DND-41 (cell line): ENCODE results near the gene ANO2.

Experiments
- ATAC-seq: fragments of 200-7000 bp; cut with Tn5 transposase; 3 replicates; pipeline ENCODE4 v1.9.1; 2021; ENCODE audit warnings: low read depth; ENCODE audit not compliant: insufficient read depth
- DNase-seq: peaks from one replicate; pipeline ENCODE4 v3.0.0-alpha.2; 2020
- H2AFZ ChIP-seq: 2 replicates; pipeline ENCODE4 v1.6.0; 2012; ENCODE audit warnings: low read depth, low read length
- H3K27ac ChIP-seq: 2 replicates; pipeline ENCODE4 v1.5.1; 2012; ENCODE audit warnings: low read length, inconsistent platforms
- H3K27me3 ChIP-seq: fragments of 200-600 bp; sonication (generic); 2 replicates; pipeline ENCODE4 v1.6.0; 2012; ENCODE audit warnings: low read length, mild to moderate bottlenecking, inconsistent platforms; ENCODE audit not compliant: insufficient read depth, poor library complexity
- H3K36me3 ChIP-seq: 2 replicates; pipeline ENCODE4 v1.5.1; 2012; ENCODE audit warnings: low read length, inconsistent platforms; ENCODE audit not compliant: insufficient read depth
- H3K4me1 ChIP-seq: 2 replicates; pipeline ENCODE4 v1.5.1; 2012; ENCODE audit warnings: mild to moderate bottlenecking, low read length; ENCODE audit not compliant: insufficient read depth
- H3K4me2 ChIP-seq: 2 replicates; pipeline ENCODE4 v1.6.0; 2012; ENCODE audit warnings: mild to moderate bottlenecking, moderate library complexity, low read length, inconsistent platforms; ENCODE audit not compliant: insufficient read depth
- H3K4me3 ChIP-seq, 2 experiments: fragments of 200-600 bp in 1 of 2; shearing (Covaris generic) in 1 of 2; 2 replicates each; pipeline ENCODE4 v1.5.1; 2012 to 2016; ENCODE audit warnings: inconsistent platforms in 2 of 2, low read length in 2 of 2, mild to moderate bottlenecking in 2 of 2, low read depth in 1 of 2, moderate library complexity in 1 of 2
- H3K79me2 ChIP-seq: 2 replicates; pipeline ENCODE4 v1.6.0; 2012; ENCODE audit warnings: low read length, inconsistent platforms; ENCODE audit not compliant: insufficient read depth
- H3K9ac ChIP-seq: 2 replicates; pipeline ENCODE4 v1.6.0; 2012; ENCODE audit warnings: low read depth, mild to moderate bottlenecking, inconsistent platforms, low read length, moderate library complexity
- H3K9me3 ChIP-seq: 2 replicates; pipeline ENCODE4 v1.5.1; 2012; ENCODE audit warnings: low read length, moderate library complexity, mild to moderate bottlenecking, inconsistent platforms; ENCODE audit not compliant: insufficient read depth, severe bottlenecking
- H4K20me1 ChIP-seq: 2 replicates; pipeline ENCODE4 v1.6.0; 2012; ENCODE audit warnings: low read length; ENCODE audit not compliant: insufficient read depth
- CTCF ChIP-seq: IDR thresholded peaks from 2 replicates; pipeline ENCODE4 v1.5.1; 2012; ENCODE audit warnings: borderline replicate concordance, low read length, moderate library complexity, mild to moderate bottlenecking; ENCODE audit not compliant: poor library complexity, severe bottlenecking; ENCODE audit errors: extremely low read depth
- EZH2 ChIP-seq: IDR thresholded peaks from 3 replicates; pipeline ENCODE4 v1.6.1; 2012; ENCODE audit warnings: borderline replicate concordance, low read depth, mild to moderate bottlenecking, moderate library complexity, low read length, inconsistent platforms; ENCODE audit not compliant: severe bottlenecking

Gene ANO2

GRCh38 chr12:5623411-5623810 lies 321.6 kb downstream of the ANO2 start:
- H3K79me2 ChIP-seq = no peaks in the 10 kb centered on the region
- no peaks in the 10 kb centered on the region for H3K9me3 ChIP-seq
- no peak overlapping the region for H3K4me3 ChIP-seq
- no peaks in the 10 kb centered on the region for H3K4me1 ChIP-seq
- no peak overlapping the region for H3K4me2 ChIP-seq
- DNase-seq = no peak
- no peak overlapping the region for H3K27ac ChIP-seq
- H4K20me1 ChIP-seq = no peaks in the 10 kb centered on the region; the same call in 1 of the 2 replicates
- H3K9ac ChIP-seq = no peak overlapping the region
- no peak for TF ChIP-seq EZH2
- no peak for TF ChIP-seq CTCF
- no peak overlapping the region for H2AFZ ChIP-seq
- H3K36me3 ChIP-seq = no peaks in the 10 kb centered on the region
- peaks cover 5% of the 10 kb centered on the region for H3K27me3 ChIP-seq
- no peak for ATAC-seq

GRCh38 chr12:5622280-5622679 lies 322.8 kb downstream of the ANO2 start:
- Histone ChIP-seq H3K9me3 (no peaks in the 10 kb centered on the region), H4K20me1 (no peaks in the 10 kb centered on the region; the same call in 1 of the 2 replicates), H3K4me2 (no peak overlapping the region), H3K79me2 (no peaks in the 10 kb centered on the region), H3K36me3 (no peaks in the 10 kb centered on the region), H3K9ac (no peak overlapping the region), H3K27me3 (peaks cover 5% of the 10 kb centered on the region), H3K27ac (no peak overlapping the region), H2AFZ (no peak overlapping the region), H3K4me3 (no peak overlapping the region), H3K4me1 (no peaks in the 10 kb centered on the region)
- ATAC-seq = no peak
- DNase-seq = no peak
- TF ChIP-seq CTCF (no peak), EZH2 (no peak)

GRCh38 chr12:5621329-5621728 lies 323.7 kb downstream of the ANO2 start:
- ATAC-seq (no peak), DNase-seq (no peak)
- H3K27me3 ChIP-seq = peaks cover 5% of the 10 kb centered on the region
- H3K4me1 ChIP-seq = no peaks in the 10 kb centered on the region
- H3K4me2 ChIP-seq = no peak overlapping the region
- no peaks in the 10 kb centered on the region for H3K79me2 ChIP-seq
- no peaks in the 10 kb centered on the region for H3K9me3 ChIP-seq
- no peak for TF ChIP-seq EZH2
- TF ChIP-seq CTCF = no peak
- H3K9ac ChIP-seq = no peak overlapping the region
- no peaks in the 10 kb centered on the region for H3K36me3 ChIP-seq
- H3K4me3 ChIP-seq = no peak overlapping the region
- no peaks in the 10 kb centered on the region; the same call in 1 of the 2 replicates for H4K20me1 ChIP-seq
- no peak overlapping the region for H3K27ac ChIP-seq
- H2AFZ ChIP-seq = no peak overlapping the region

- H3K4me2 ChIP-seq = no peak overlapping the region
These were observed 324.2 kb downstream of the ANO2 start for GRCh38 chr12:5620896-5621295.

More at GRCh38 chr12:5620896-5621295, 324.2 kb downstream of the ANO2 start:
- H3K4me3 ChIP-seq = no peak overlapping the region
- H3K9ac ChIP-seq = no peak overlapping the region
- DNase-seq (no peak), ATAC-seq (no peak)
- H3K9me3 ChIP-seq = no peaks in the 10 kb centered on the region
- no peak for TF ChIP-seq CTCF
- no peak for TF ChIP-seq EZH2
- H4K20me1 ChIP-seq = no peaks in the 10 kb centered on the region
- no peaks in the 10 kb centered on the region for H3K36me3 ChIP-seq
- H3K4me1 ChIP-seq = no peaks in the 10 kb centered on the region
- H2AFZ ChIP-seq = no peak overlapping the region
- H3K27ac ChIP-seq = no peak overlapping the region
- no peaks in the 10 kb centered on the region for H3K79me2 ChIP-seq
- H3K27me3 ChIP-seq = peaks cover 6% of the 10 kb centered on the region
